ENCODE measurements around the gene LTBP1.

LTBP1 gene

DNA sequence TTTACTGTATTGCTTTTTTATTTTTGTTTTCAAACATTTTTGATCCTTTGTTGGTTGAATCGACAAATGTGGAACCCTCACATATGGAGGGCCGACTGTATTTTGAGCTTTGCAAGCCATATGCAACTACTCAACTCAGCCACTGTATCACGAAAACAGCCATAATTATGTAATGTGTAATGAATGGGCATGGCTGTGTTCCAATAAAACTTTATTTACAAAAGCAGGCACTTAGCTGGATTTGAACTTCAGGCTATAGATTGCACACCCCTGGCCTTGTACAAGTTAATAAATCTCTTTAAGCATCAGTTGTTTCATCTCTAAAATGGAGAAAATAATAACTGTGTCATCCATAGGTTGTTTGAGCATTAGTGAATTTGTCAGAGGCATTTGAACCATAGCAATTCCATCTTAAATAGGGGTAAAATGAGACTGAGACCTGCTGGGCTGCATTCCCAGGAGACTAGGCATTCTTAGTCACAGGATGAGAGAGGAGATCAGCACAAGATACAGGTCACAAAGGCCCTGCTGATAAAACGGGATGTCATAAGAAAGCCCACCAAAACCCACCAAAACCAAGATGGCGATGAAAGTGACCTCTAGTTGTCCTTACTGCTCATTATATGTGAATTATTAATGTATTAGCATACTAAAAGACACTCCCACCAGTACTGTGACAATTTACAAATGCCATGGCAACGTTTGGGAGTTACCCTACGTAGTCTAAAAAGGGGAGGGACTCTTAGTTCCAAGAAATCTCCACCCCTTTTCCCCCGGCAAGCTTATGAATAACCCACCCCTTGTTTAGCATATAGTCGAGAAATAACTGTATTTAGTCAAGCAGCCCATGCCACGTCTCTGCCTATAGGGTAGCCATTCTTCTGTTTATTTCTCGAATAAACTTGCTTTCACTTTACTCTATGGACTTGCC, 13.7 kb upstream of the LTBP1 start:
- DNase-seq, result peak; percentile 68

DNA sequence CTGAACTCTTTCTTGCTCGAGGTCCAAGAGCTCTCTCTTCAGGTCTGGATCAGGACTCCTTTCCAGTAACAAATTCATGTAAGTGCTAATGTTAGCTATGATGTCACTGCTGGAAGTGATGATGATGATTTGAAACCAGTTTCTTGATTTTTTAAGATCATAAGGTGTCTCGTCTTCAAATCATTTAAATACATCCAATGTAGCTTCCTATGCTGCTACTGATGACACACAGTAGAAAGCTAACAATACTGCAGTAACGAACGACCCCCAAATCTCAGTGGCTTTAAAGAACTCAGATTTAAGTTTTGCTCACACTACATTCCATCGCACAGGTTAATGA, 13.0 kb upstream of the LTBP1 start:
- DNase-seq, result no peak

DNA sequence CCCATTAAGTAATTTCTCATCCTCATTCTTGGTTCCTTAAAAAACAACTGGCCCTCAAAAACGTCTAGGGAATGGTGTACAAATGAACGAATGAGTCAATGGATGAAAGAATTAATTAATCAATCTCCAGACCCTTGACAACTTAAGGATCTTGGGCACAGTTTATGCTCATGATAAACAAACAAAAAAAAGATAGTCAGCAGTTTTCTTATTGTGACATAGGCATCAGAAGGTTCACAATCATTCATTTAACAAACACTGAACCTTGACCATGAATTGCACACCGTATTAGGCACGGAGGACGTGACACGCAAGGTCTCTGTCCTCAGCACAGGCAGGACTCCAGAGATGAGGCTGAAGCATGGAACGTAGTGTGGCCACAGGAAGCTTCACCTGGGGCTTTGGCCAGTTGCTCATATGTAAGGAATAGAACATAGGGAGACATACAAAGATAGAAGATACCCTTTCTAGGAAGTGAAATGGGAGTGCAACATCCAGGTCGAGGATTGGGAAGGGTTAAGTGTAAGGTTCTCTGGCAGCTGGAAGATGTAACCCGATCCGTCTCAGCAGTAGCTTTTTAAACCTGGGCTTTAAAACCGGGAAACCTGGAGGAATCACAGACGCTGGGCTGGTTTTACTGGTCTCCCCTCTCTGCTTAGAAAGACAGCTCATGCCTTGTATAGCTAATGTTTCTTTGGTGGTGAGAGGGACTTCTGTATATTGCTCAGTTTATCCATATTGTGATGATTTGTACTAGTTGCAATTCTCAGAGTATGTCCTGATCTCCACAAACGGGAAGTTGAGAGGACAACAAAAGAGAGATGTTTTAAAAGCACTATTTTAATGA, 8.9 kb upstream of the LTBP1 start:
- peak; percentile 51 for DNase-seq

DNA sequence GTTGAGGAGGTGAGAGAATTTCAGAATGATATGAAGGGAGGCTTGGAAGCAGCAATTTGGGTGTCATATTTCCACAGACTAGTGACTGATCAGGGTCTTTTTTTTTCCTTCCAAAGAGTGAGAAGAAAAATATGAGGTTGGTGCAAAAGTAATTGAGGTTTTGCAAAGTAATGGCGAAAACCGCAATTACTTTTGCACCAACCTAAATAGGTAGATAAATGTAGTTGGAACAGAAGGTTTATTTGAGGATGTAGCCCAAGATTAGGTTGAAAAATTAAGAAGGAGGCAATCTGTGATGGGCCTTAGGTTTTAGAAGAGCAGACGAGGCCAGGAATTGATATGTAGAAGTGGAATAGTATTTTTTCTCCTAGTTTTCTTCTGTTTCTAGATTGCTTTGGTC, 7.8 kb upstream of the LTBP1 start:
- DNase-seq, result no peak

DNA sequence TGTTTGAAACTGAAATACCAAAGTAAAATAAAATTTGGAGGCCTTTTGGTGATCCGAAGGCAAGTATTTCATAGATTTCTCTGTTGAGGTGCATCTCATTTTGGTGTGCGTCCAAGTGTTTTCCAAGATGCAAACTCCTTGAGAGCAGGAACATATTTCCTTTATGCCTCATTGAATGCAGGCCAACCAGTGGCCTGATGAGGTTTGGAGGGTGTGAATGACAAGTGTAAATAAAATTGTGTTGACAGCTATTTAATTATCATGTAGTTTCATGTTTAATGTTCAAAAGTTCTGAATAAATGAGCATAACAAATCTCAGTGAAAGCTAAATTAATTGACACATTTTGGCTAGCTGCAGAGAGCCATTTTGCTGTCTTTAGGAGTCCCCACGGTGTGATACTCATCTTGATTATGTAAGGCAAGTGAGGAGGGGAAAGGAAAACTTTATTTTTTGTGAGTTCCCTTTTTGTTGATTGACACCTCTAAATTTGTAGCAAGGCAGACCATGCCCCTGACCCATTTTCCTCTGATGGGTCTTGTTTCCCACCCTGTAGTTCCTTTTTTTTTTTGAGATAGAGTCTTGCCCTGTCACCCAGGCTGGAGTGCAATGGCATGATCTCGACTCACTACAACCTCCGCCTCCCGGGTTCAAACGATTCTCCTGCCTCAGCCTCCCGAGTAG, 6.3 kb upstream of the LTBP1 start:
- no peak for DNase-seq

DNA sequence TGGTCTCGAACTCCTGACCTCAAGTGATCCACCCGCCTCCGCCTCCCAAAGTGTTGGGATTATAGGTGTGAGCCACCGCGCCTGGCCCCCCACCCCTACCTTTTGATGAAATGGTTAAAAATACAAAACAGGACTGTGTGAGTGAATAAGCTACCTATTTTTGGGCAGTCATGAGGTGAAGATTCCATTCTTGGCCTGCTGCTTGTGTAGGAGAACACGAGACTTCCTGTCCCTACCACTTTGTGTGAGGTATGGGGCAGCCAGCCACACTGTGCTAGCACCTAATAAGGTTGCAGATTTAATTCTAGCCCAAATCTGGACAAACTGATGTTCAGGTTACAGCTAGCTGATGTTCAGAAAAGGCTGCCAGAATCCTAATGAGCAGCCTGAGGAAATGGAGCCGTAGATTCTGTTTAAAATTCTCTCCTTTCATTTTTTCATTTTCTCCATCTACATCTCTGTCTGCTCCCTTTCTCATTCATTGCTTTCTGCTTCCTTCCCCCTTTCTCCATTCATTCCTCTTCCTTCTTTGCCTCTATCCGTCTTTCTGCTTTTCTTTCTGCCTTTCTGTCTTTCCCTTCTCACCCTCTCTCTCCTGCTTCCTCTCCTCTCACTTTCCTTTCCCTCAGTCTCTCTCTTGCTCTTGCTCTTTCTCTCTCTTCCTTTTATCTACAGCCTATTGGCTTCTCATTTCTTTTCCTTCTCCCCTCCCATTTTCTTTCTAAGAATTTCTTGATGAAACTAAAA, 4.6 kb upstream of the LTBP1 start:
- no peak for DNase-seq

DNA sequence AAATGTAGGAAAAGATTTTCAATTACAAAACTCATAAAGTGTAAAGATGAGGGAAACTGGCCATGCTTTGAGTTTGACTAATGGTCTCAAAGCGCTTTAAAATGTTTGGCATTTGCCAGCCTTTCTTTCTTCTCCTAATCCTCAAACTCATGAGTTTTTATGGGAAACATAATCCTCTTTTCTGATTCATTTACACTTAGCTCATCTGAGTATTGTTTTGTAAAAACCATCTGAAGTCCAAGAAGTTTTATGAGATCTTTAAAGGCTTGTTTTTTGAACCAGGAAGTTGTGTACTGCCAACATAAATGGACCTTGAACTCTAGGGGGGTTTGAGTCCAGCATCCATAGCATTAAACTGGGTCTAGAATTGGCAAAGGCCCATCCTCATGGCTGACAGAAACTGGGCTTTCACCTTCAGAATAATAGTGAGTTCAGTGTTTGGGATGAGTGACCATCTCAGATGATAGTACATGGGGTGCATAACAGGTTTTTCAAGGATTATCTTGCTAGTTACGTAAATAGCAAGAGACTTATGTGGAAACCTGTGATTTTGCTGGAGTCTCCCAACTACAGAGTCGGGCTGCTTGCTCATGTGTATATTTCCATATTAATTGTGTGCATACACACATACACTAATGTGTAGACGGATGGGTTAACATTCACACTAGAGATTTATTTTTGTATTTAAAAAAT, 3.8 kb upstream of the LTBP1 start:
- no peak for DNase-seq

DNA sequence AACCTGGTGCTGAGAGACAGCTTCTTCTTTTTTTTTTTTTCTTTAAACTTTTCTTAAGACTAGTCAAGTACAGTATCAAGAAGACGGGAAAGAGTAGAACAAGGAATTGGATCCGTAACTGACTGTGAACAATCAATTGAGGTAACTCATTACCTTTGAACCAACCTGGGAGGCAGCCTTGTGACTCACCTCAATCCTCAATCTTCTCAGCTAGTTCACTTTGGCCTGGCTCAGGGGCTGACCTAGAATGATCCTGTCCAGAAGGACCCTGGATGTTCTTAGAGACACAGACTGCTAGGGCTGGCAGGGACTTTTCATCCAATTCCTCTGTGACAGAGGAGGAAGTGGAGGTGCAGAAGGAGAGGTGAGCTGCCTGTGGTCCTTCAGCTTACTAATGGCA, 1.5 kb upstream of the LTBP1 start:
- no peak for DNase-seq

DNA sequence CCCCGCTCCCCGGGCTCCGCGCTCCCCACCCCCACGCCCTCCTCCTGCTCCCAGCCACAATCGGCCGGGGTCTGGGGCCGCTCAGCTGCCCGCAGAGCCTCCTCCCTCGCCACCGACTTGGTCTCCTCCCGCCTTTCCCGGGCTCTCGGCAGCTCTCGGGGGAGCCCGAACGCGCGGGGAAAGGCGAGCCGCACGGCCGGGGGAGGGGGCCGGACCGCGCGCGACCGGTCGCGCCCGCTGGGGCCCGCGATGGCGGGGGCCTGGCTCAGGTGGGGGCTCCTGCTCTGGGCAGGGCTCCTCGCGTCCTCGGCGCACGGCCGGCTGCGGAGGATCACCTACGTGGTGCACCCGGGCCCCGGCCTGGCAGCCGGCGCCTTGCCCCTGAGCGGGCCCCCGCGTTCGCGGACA, 327 bp downstream of the LTBP1 start:
- no peak for DNase-seq

DNA sequence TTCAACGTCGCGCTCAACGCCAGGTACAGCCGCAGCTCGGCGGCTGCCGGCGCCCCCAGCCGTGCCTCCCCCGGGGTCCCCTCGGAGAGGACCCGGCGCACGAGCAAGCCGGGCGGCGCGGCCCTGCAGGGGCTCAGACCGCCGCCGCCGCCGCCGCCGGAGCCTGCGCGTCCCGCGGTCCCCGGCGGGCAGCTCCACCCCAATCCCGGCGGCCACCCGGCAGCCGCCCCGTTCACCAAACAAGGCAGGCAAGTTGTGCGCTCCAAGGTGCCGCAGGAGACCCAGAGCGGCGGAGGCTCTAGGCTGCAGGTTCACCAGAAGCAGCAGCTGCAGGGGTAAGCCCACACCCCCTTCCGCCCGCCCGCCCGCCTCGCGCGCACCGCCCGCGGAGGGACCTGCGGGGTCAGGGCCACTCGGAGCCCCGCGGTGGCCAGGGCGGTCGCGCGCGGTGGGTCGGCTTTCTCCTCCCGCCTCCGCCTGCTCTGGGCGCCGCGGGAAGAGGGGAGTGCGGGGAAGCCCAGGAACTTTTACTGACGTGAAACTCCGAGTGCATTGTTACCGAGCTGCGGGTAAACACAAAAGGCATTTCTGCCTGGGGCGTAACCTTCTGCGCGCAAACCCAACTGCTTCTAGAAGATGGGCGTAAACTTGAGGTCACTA, 861 bp downstream of the LTBP1 start:
- peak; percentile 65 for DNase-seq

DNA sequence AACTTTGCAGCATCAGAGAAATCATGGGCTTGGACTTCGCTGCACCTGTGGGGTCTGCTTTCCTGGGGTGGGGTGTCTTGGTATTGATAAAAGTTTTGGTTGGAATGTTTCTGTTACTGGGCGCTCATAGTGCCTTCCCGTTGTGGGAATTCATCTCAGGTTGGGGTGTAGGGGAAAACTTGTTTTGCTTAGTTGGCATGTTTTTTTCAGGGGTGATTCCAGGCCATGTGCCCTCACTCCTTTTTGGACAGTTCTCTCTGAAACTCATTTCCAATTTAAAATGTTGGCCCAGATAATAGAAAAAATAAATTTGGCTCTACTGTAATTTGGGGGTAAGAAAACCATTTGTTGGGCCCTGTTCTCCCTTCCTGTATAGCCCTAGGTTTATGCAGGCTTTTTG, 1.5 kb downstream of the LTBP1 start:
- no peak for DNase-seq

DNA sequence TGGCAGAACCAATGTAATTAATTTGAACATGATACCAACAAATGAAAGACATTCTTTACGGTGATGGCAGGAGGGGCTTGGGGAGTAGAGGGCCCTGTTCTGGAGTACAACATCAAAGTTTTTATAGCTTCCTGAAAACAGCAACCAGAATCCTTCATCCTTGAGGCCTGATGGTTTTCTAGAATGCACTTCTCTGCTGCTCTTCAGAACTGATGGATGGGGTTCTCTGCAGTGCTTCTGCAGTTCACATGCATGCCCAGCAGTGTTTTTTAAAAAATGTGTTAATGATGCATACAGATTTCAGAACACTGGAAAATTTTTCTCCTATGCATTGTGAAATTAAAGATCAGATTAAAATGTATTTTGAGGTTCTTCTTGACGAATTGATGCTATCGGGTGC, 2.5 kb downstream of the LTBP1 start:
- DNase-seq, result no peak

DNA sequence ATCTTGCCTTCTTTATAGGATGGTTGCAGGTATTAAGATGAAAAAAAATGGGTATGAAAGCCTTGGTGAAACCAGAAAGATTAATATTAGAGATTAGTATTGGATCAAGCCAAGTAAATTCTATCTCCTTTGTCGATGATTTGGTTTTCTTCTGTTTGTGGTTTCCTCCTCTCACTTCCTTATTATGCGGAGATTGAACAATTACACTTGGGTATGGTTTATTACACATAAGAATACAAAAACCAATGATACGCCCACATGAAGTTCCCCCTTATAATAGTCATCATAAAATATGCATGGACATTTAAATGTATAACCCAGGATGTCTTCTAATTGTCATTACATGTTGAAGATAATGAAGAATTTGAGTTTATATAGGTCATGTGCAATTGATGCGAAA, 4.9 kb downstream of the LTBP1 start:
- DNase-seq, result no peak

DNA sequence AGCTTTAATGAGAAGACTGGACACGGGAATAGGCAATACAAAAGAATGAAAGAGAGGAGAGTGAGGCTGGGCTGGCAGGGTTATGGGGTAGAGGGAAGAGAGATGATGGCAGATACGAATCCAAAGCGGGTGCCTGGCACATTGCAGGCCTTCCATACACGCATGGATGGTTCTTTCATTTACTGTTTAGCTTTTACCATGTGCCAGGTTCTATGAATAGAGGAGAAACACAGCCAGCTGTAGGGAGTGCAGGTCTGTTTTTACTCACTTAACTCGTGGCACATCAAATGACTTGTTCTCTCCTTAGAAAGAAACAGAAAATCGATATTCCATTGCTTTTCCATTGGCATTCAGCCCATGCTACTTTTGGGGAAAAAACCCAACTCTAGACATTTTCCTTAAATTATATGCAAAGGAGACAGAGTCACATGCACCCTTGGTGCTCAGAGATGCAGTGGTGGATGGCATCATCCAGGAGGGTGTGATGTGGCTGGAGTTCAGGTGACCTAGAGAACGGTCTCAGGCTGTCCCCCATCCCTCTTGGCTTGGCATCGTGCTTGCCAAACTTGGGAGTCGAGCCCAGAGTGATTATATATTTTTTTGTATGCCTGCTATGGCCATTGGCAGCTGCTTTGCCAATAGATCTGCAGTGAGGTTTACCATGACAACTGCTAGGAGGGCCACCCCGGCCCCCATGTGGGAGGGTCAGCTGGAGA, 6.2 kb downstream of the LTBP1 start:
- DNase-seq, result no peak

DNA sequence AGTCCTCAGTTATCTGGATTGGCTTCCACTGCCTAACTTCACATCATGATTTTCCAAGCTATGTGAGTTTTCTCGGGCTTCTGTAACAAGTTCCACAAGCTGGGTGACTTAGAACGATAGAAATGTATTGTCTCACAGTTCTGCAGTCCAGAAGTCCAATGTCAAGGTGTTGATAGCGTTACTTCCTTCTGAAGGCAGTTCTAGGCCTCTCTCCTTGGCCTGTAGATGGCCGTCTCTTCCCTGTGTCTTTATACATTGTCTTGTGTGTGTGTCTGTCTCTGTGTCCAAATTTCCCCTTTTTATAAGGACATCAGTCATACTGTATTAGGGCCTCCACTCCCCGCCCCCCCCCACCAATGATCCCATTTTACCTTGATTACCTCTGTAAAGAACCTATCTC, 7.5 kb downstream of the LTBP1 start:
- DNase-seq, result no peak

DNA sequence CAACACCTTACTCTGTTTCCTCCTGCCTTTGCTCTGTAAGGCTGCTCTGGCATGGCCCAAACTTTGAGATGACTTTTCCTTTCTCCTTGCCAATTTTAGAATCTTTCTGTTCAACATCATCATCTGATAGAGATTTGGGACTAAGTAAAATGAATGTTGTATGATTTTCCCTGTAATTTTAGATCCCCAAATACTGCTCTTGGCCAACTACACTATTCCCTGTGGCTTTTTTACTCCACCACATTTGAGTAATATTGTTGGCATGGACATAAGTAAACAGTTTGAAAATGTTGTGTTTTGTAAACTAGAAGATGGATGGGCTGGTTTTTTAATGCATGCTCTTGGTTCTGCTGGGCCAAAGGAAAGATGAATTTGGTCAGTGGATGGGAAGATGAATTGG, 12.1 kb downstream of the LTBP1 start:
- DNase-seq, result no peak

DNA sequence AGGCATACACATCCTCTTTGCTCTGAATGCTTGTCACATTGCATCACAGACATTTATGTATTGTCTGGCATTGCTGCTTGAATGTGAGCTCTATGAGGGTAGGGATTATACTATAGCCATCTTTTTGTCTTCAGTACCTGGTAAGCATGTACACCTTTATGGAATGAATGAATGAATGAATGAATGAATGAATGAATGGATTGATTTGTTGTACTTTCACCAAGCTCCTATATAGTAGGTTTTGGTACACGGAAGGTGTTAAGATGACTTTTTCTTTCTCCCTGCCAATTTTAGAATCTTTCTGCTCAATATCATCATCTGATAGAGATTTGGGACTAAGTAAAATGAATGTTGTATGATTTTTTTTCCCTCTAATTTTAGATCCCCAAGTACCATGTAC, 13.5 kb downstream of the LTBP1 start:
- no peak for DNase-seq

DNA sequence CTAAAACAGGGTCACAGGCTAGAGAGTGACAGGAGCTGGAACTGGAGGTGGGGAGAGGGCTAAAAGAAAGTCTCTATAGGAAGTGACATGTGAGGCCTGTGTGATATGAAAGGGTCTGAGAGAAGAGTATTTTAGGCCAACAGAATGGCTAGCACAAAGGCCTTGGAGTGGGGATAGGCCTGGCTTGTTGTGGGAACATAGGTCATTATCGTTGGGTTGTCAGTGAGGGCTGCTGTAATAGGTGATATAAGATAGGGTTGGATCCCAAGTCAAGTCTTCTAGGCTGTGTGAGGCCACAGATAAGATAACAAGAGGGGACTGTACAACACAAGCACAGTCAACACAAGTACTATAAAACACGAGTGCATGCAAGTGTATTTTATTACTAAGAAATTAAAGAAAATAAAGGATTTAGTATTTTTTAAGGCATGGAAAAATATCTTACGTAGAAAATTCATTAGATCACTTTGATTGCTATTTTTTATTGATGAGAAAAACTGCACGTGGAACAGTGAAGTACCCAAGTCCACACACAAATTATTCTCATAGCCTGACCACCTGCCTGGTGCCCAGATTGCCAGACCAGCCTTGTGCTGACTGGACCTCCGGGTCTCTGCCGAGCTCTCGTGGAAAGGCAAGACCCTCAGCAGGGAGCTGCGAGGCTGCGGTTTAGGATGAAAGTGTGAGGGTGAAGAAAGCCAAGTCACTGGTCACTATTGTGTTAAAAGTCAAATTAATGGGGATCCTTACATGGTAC, 14.1 kb downstream of the LTBP1 start:
- DNase-seq, result no peak

DNA sequence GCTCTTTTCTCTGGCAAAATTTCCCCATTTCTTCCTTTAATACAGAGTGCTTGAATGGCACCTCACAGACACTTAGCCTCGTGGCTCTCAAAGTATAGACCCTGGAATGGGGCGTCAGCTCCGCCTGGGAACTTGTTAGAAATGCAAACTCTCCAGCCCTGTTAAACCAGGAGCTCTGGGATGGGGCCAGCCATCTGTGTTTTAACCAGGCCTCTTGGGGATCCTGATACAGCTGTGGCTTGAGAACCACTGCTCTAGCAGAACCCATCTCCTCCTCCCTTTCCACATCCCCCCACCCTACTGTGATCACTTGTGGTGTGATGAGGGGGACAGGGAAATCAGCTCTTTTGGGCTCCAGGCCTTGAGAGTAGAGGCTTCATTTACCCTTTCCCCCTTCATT, 15.9 kb downstream of the LTBP1 start:
- no peak for DNase-seq

DNA sequence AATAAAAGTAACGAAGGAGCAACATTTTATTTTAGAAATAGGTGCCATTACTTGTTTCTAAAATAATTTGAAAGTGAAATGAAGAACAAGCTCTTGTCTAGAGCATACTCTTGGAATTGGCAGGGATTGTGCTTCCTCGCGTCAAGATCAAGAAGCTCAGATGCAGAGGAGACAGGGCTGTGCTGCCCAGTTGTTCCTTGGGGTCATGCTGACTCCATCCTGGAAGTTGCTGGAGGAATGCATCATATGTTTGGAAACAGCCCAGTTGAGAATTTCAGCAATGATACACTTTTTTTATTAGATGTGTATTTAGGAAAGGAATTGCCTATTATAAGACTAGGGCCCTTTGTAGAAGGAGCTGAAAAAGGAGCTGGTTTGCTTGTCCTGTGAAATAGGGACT, 17.2 kb downstream of the LTBP1 start:
- no peak for DNase-seq

All from NCI-H69 (cell line).